ENCODE measurements around the gene AKAP8. TPM values are rescaled to one million over a fixed set of nuclear protein-coding genes. Genes with fewer than 3 reads are reported as not detected.

Gene AKAP8
- polyA plus RNA-seq, 1 donor from 2014 or later: 22.7 TPM

DNA sequence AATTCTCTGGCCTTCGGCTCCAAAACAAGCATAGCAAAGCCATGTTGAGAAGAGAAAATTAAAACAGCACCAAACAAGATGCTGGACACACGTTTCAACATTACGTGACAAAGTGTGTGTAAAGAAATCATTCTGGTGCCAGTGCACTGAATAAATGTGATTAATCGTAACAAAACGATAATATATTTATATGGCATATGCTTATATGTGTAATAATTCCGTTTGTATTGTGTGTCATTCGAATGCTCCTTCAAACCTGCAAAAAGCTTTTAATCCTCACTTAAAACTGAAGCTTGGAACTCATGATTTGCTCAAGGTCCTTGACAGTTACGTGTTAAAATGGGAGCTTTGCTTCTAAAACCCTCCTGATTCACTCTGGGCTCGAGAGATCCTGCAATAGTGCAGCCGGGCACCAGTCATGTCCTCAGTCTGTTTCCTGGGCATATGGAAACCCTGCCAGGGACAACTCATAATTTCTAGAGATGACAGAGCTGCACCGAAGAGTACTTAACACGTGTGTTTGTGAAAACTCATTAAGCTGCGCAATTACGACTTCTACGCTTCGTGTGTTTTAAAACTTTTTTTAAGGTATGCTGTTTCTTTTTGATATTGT is 39.9 kb upstream of the AKAP8 start:
- Histone ChIP-seq H3K27ac (ENCODE audit: low read length) (no peak overlapping the region), H4K20me1 (ENCODE audit: insufficient read depth) (peaks cover 6% of the 10 kb centered on the region), H3F3A (ENCODE audit: insufficient read depth, low read length, poor library complexity, severe bottlenecking) (no peaks in the 10 kb centered on the region), H3K4me3 (ENCODE audit: low read length) (peak overlapping the region; percentile 96), H3K79me2 (replicated peaks; ENCODE audit: insufficient read depth, low read length) (peaks cover 39% of the 10 kb centered on the region), H3K36me3 (ENCODE audit: insufficient read depth, low read length) (peaks cover 18% of the 10 kb centered on the region), H3K9me2 (ENCODE audit: insufficient read depth, low read length) (no peaks in the 10 kb centered on the region), H3K9ac (ENCODE audit: low read length) (no peak overlapping the region), H3K9me3 (ENCODE audit: low read length) (no peaks in the 10 kb centered on the region), H3K27me3 (ENCODE audit: insufficient read depth, low read depth, low read length) (no peaks in the 10 kb centered on the region), H2AFZ (ENCODE audit: low read depth, low read length) (peak overlapping the region; percentile 49), H3K4me2 (ENCODE audit: low read length) (peak overlapping the region; percentile 47)
- TF ChIP-seq EZH2 (IDR thresholded peaks at IDR 0.05; ENCODE audit: borderline replicate concordance, insufficient read depth, low read length, poor library complexity, severe bottlenecking) (no peak), SMC3 (conservative IDR thresholded peaks at IDR 0.05; ENCODE audit: poor library complexity) (no peak), RAD21 (conservative IDR thresholded peaks at IDR 0.05) (no peak), EP300 (conservative IDR thresholded peaks at IDR 0.05; ENCODE audit: poor library complexity, severe bottlenecking) (no peak), REST (IDR thresholded peaks at IDR 0.05; ENCODE audit: borderline replicate concordance) (no peak), MXI1 (conservative IDR thresholded peaks at IDR 0.05; ENCODE audit: poor library complexity, severe bottlenecking) (no peak), TAF1 (IDR thresholded peaks at IDR 0.05; ENCODE audit: low read depth) (no peak), POLR2AphosphoS5 (IDR thresholded peaks at IDR 0.05) (no peak)
- TF ChIP-seq, protein P1, sequence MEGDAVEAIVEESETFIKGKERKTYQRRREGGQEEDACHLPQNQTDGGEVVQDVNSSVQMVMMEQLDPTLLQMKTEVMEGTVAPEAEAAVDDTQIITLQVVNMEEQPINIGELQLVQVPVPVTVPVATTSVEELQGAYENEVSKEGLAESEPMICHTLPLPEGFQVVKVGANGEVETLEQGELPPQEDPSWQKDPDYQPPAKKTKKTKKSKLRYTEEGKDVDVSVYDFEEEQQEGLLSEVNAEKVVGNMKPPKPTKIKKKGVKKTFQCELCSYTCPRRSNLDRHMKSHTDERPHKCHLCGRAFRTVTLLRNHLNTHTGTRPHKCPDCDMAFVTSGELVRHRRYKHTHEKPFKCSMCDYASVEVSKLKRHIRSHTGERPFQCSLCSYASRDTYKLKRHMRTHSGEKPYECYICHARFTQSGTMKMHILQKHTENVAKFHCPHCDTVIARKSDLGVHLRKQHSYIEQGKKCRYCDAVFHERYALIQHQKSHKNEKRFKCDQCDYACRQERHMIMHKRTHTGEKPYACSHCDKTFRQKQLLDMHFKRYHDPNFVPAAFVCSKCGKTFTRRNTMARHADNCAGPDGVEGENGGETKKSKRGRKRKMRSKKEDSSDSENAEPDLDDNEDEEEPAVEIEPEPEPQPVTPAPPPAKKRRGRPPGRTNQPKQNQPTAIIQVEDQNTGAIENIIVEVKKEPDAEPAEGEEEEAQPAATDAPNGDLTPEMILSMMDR (IDR thresholded peaks at IDR 0.05; ENCODE audit: poor library complexity, severe bottlenecking): no peak

DNA sequence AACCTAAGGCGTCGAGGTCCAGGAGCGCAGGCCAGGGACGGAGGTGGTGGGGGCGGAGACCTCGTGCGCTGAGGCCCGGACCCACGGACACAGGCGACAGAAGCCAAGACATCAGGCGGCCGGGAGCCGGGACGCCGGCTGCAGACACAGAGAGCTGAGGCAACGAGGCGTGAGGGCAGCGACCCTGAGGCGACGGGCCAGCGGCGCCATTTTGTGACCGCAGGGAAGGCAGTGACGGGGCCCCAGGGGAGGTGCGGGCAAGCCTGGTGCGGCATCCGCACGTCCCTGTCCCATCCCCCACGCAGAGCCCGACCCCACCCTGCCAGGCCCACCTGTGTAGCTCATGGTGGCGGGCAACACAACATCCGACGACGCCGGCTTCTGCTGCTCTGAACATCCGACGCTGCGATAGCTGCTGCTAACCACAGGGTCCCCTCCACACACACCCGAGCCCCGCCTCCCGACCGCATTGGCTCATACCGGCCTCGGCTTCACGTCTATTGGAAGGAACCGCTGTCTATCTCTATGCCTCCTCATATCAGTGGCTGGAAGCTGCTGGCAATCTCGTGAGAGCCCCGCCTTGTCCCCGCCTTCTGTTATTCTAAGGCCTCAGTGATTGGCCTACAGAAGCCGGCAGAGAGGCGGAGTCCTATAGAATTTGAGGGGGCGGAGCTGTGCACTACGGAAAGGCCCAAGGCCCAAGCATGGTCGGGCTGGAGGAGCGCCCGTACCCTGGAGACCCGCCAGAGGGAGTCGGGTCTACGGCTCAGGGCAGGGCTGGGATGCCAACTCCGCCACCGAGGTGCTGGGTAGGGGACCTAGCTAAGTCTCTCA is 39.2 kb upstream of the AKAP8 start, which contains the start of gene AKAP8L:
Gene AKAP8L (minus strand): TSS at position 410 of the 834 bp plus-strand sequence. CDS start 65 bp downstream, at position 345.
- H3K79me2 ChIP-seq (replicated peaks; ENCODE audit: insufficient read depth, low read length): peaks cover 44% of the 10 kb centered on the region
- H3K9me3 ChIP-seq (ENCODE audit: low read length): no peaks in the 10 kb centered on the region
- H3K27ac ChIP-seq (ENCODE audit: low read length): peak within 1 kb of the TSS; percentile 97
- H3K4me2 ChIP-seq (ENCODE audit: low read length): peak within 1 kb of the TSS; percentile 90
- H3K9ac ChIP-seq (ENCODE audit: low read length): peak within 1 kb of the TSS; percentile 99
- H3K27me3 ChIP-seq (ENCODE audit: insufficient read depth, low read depth, low read length): no peaks in the 10 kb centered on the region
- H4K20me1 ChIP-seq (ENCODE audit: insufficient read depth): peaks cover 6% of the 10 kb centered on the region
- H3K9me2 ChIP-seq (ENCODE audit: insufficient read depth, low read length): no peaks in the 10 kb centered on the region
- peak within 1 kb of the TSS; percentile 96 for H3K4me3 ChIP-seq (ENCODE audit: low read length)
- TF ChIP-seq POLR2AphosphoS5 (IDR thresholded peaks at IDR 0.05) (peak; percentile 99), EP300 (conservative IDR thresholded peaks at IDR 0.05; ENCODE audit: poor library complexity, severe bottlenecking) (peak; percentile 58), SMC3 (conservative IDR thresholded peaks at IDR 0.05; ENCODE audit: poor library complexity) (peak; percentile 83), REST (IDR thresholded peaks at IDR 0.05; ENCODE audit: borderline replicate concordance) (peak; percentile 80), MXI1 (conservative IDR thresholded peaks at IDR 0.05; ENCODE audit: poor library complexity, severe bottlenecking) (peak; percentile 87), TAF1 (IDR thresholded peaks at IDR 0.05; ENCODE audit: low read depth) (no peak), EZH2 (IDR thresholded peaks at IDR 0.05; ENCODE audit: borderline replicate concordance, insufficient read depth, low read length, poor library complexity, severe bottlenecking) (no peak), RAD21 (conservative IDR thresholded peaks at IDR 0.05) (peak; percentile 75)
- TF ChIP-seq, protein P1 (IDR thresholded peaks at IDR 0.05; ENCODE audit: poor library complexity, severe bottlenecking): peak; percentile 98
- peaks cover 11% of the 10 kb centered on the region for H3K36me3 ChIP-seq (ENCODE audit: insufficient read depth, low read length)
- H2AFZ ChIP-seq (ENCODE audit: low read depth, low read length): peak within 1 kb of the TSS; percentile 49
- no peaks in the 10 kb centered on the region for H3F3A ChIP-seq (ENCODE audit: insufficient read depth, low read length, poor library complexity, severe bottlenecking)

All from neural cell (in vitro differentiated cells).